HT1080 (cell line): ENCODE data around the gene USP2. TPM values are rescaled to one million over a fixed set of nuclear protein-coding genes. Genes with fewer than 3 reads are reported as not detected.

Source experiments
- DNase-seq: peaks from one replicate; pipeline ENCODE4 v3.0.0-alpha.2; 2015; ENCODE audit warnings: low read depth
- total RNA-seq: library from RNA; depleted of rRNA; stranded (reverse); fragments of >200 nt; shearing (Covaris generic); gene quantifications from 2 replicates; pipeline ENCODE4 v1.2.3, GENCODE V29; 2014

Gene USP2
- total RNA-seq, 1 experiment from 2014 or later = 1.0 TPM

DNA sequence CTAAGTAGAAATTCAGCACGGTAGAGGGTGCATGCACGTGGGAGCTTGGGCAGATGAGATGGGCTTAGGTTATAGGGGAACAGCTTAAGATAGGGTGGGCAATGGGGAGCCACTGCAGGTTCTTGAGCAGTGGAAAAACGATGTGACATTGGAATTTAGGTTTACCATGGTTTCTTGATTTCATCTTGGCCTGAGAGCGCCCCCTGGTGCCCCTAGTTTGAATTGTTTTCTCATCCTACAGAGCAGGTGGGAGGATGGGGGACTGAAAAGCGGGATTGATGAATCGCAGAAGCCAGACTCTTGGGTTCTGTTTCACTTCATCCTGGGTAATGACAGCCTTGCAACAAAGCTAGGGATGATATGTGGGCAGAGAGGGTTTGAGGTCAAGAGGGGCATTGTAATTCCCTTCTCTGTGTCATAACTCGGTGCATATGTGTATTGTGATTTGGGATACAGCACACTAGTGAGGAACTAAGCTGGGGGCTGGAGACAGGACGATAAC is 57.9 kb downstream of the USP2 start:
- DNase-seq = peak; percentile 71

DNA sequence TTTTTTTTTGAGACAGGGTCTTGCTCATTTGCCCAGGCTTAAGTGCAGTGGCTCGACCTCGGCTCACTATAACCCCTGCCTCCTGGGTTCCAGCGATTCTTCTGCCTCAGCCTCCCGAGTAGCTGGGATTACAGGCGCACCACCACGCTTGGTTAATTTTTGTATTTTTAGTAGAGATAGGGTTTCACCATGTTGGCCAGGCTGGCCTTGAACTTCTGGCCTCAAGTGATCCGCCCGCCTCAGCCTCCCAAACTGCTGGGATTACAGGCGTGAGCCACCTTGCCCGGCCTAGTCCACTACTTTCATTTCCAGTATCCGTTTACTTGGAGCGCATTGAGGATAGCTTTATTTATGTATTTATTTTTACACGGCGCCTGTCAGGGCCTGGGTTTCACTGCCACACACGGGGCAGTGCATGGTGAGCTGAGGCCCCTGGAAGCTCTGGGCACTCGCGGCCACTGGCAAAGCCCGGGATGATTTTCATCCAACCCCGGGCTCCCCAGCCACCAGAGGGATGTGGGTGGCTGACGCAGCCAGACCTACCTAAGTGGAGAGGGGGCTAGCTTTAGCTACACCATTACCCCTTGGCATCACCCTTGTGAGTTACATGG is 58.5 kb downstream of the USP2 start:
- no peak for DNase-seq

DNA sequence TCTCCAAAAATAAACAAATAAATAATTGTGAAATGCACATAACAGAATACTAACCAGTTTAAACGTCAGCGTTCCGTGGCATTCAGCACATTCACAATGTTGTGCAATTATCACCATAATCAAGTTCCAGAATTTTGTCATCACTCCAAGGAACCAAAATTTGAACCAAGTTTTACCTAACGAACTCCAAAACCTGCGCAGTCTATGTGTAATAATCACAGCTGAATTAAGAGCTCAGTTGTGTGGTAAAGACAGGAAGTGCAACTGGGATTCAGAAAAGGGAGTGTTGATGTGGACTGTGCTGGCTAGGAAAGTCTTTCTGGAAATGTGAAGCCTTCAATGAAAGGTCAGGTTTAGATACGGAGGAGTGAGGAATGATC is 59.1 kb downstream of the USP2 start:
- no peak for DNase-seq

DNA sequence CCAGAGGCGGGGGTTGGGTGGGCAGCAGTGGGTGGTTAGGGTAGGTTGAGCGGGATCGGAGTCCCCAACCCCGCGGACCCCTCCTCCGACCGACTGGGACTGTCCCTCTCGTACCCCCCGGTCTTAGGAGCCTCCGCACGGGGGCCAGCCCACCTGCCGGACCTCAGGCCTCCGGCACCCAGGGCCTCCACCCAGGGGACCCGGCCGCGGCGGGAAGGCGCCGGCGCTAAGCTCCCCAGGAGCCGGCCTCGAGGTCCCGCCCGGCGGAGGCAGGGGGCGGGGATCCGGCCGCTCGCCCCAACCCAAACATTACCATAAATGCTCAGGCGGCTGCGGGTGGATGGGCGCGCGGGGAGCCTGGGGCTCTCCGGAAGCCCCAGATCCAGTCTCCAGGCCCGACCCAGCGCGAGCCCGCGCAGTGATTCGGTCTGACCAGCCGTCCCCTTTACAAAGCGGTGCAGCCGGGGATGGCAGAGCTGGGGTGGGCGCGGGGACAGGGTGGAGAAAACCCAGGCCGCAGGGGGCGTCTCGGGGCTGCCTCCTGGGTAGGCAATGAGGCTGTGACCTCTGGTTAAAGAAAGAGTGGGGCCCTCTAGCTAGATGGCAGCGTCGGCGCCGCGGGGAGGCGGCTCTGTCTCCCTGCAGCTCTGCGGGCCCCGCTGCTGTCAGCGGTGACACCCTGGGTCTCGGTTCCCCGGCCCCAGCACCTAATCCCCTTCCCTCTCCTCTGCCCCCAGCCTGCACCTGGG is 60.5 kb downstream of the USP2 start:
- DNase-seq = peak; percentile 65

DNA sequence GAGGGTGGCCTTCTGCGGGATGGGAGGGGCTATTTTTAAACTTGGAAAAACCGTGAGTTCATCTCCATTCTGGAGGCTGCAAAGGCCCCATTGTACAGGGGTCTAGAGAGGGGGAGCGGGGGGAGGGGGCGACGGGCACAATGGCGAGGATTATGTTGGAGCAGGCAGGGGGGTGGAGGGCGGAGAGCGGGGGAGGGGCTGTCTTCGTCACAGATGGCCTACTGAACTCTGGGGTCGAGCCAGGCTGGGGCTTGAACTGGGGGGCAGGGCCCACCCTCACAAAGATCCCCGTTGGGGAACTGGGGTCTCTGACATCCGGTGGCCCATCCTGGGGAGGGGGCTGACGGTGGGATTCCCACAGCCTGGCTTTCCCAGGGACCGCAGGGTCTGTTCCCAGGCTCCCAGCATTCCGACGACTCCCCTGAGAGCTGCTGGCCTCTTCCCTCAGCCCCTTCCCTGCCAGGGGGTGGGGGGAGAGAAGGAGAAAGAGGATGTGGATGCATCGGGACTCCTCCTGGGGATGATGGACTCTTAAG is 61.2 kb downstream of the USP2 start:
- DNase-seq = no peak

DNA sequence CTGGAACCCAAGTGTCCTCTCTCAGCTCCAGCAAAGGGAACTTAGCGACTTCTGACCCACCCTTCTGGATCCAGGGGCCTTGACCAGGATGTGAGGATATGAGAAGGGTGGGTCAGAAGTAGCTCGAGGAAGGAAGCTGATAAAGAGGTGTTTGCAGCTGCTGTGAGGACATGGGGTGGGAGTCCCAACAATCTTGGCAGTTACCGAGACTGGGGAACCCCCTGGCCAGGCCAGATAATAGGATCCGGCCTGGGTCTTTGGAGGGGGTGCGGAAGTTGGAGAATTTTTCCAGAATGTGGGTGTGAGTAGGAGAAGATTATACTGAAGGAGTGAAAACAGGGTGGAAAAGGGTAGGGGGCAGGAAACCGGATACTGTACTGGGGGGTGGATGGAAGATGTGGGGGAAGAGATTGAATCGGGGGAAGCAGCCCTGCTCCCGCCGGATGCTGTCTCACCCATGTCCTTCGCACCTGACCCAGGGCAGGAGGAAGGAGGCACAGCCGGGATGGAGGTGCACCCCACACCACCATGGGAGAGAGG is 61.7 kb downstream of the USP2 start:
- DNase-seq = no peak

DNA sequence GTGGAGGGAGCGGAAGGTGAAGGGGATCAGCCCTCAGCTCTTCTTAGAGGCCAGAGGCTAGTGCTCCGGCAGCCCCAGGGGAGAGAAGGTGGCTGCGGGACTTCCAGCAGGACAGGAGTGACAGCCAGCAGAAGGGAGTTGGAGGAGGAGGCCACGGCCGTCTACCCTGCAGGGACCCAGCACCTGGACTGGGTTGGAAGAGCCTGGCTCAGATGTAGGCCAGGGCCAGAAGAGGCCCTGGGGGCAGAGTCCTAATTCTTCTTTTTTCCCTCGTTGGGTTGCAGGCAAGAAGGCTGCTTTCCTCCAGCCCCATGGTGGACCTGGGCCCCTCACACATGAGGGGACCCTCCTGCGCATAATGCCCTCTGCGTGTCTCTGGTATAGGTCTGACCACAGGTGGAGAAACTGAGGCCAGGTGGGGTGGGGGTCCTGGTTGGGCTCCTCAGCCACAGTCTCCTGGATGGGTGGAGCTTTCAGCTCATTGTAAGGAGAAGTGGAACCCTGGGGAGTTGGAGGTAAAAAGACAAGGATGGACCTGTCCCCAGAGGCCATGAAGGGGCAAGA is 62.3 kb downstream of the USP2 start:
- no peak for DNase-seq

DNA sequence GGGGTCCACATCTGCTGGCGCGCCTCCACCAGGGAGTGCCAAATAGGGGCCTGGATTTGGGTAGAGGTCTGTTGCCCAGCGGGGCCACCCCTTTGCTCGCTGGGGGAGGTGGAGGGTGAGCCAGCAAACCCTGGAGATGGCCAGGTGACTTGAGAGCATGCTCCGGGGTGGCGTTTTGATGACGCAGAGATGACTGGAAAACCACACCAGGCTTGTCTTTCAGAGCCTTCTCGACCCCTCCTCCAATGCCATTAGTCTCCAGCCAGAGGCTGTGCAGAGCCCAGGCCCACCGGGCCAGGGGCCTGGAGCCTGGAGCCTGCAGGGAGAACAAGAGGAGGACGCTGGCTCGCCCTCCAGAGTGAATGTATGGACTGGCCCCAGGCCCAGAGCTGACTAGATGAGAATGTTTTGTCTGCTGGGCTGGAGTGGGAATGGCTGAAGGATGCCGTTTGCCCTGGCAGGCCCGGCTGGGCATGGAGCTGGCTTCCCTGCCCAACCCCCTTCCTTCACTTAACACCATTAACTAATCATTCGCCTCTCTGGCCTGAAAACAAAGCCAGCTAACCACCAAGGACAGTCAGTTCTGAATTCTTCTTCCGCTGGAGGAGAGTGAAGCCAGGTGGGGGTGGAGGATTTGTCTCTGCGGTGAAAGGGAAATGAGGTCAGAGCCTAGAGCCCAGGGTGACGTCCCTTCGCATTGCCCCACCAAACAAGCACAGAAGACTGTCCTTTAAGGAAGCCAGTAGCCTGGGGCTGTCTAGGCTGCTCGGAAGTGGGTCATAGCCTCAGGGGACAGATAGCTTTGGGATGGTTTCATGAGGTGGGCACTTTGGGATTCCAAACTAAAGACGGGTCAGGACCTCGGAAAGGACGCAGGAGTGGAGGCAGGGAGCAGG is 63.0 kb downstream of the USP2 start:
- DNase-seq = peak; percentile 94

DNA sequence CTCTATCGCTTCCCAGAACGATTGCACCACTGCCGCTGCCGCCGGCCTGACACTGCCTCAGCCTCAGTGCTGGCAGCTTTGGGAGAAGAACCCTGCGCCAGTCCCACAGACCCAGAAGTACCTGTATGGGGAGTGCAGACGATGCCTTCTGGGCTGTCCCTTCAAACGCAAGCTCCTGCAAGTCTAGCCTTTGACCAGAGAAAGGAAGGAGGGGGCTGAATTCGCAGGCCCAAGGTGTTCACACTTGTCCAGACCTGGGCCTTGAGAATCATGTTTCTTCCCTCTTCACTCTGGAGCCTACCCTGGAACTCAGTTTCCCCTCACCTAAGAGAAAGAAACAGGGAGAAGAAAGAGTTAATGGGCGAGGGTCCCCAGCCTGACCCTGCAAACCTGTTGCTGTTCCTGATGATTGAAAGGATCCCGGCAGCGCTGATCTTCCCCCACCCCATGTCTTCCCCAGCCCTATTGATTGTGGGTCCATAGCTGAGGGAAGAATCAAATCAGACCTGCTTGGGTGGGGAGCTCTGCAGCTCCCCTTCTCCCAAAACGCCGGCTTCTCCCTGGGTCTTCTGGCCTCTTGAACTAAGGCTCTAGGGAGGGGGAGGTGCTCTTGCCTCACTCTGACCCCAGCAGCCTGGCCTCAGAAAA is 63.8 kb downstream of the USP2 start:
- DNase-seq = no peak

DNA sequence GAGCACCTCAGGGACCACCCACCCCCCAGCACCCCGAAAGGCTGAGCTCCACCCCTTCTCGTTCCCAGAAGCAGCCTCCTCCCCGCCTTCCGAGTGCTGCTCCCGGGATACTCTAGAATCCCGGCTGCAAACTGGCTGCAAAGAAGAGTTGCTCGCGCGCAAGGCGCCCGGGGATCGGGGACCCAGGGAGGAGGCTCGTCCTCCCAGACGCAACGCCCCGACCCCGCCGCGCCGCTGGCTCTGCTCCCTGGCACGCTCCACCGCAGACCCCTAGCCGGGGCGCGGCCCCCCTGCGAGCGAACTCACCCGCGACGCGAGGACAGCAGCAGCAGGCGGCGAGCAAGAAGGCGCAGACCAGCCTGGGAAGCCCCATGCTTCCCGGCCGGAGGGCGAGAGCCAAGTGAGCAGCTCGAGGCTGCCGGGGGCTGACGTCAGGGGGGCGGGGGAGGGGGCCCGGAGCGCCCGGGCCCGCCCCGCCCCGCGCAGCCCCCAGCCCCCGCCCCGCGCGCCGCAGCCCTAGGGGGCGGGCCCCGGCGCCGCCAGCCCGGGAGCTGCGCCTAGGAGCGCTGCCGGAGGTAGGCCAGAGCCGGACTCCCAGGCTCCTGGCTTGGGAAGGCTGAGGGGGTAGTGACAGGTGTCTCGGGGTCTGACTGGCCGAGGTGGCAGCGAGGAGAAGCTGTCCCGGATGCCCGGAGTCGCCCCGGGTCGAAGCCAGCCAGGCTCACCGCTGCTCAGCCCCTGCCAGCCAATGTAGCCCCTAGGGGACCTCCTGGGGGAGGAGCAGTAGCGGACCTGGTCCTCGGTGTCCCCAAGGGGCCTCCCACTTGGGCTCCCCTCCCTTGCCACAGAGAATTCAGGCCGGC is 64.5 kb downstream of the USP2 start, which contains the start of gene MCAM:
MCAM (minus strand) TSS at position 402 of the 863 bp plus-strand sequence; CDS start at position 373, 29 bp downstream.
- peak; percentile 24 for DNase-seq

DNA sequence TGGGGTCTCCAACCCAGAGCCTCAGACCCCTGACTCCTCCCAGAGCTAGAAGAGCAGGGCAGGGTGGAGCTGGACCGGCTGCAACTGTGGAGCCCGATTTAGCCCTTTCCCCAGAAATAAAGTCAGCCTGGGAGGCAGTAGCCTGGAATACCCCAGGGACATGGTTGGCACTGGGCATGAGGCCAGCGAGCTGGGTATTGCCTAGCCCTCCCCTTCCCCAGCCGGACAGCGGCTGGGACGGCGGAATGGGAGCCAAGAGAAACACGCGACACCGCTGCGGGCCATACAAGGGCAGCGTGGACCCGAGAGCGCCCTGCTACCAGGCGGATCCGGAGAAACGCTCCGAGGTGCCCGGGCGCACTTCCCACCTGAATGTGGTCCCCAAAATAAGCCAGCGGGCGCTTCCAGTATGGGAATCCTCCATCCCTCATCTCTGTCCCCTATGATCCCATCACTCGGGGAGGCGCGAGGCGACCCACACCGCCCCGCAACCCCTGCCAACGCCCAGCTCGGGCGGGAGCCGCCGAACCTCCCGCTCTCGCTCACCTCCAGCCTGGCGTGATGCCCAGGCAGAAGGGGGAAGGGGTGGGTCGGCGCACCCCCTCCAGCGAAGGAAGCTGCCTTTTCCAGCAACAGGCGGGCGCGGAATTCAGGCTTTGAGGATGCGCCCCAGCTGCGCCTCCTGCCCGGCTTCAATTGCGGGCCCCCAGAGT is 65.3 kb downstream of the USP2 start:
- DNase-seq = peak; percentile 45

DNA sequence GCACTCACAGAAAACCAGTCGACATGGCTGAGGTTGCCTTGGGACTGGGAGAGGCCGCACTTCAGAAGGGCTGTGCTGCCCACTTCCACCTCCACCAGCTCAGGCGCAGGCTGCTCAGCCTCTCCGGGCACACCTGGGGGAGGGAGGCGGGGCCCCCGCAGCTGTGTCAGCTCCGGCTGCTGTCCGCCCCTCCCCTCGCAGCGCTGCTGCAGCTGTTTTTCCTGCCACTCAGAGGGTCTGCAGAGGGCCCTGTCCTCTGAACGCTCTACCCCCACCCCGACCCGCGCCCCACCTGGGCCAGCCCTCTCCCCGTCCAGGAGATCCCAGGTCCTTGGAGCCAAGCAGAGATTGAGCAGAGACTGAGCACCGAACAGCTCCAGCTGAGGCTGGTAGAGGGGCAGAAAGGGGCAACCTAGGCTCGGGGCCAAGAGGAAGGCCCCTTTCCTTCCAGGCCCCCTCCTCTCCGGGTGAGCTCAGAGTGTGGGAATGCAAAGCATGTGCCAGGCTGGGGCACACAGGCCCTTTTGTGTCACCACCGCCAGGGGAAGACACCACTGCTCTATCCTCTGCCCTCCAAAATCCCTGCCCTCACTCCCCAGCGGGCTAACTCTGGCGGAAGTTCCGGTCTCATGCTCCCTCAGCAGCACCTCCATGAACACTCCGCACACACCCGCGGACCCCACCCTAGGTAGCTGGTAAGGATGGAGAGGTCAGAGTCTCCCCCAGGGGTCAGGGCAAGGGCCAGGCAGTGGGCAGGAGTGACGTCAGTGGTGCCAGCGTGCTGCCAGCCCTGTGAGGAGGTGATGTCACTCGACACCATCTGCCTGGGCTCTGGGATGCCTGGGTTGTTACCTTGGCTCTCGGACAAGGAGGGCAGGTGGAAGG is 66.1 kb downstream of the USP2 start:
- peak; percentile 73 for DNase-seq

DNA sequence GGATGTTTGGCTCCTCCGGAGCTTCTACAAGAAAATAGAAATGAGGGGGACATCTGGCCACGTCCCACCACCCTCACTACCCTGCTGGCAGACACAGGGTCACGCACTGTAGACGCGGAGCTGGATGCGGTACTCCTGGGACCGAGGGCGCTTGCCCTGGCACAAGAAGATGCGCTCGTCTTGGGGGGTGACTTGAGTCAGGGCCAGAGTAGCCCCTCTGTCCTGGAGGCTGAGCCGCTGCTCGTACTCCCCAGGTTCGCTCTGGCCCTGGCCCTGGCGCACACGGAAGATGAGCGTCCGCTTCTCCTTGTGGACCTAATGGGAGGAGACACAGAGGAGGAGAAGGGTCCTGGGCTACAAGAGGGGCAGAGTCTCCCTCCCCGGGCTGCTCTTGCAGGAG is 66.8 kb downstream of the USP2 start:
- no peak for DNase-seq

DNA sequence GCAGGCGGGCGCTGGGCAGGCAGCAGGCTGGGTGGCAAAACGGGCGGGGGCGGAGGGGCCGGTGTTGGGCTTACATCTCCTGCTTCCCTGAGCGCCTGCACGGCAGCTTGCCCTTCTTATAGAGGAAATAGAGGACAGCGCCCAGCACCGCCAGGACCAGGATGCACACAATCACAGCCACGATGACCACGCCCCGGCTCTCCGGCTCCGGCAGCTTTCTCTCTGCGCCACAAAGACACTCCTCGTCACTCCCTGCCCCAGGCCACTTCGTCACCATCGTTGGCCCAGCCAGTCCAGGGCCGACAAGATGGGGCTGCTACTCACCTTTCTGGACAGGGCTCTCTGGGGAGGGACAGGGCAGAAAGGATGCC is 70.8 kb downstream of the USP2 start:
- no peak for DNase-seq

DNA sequence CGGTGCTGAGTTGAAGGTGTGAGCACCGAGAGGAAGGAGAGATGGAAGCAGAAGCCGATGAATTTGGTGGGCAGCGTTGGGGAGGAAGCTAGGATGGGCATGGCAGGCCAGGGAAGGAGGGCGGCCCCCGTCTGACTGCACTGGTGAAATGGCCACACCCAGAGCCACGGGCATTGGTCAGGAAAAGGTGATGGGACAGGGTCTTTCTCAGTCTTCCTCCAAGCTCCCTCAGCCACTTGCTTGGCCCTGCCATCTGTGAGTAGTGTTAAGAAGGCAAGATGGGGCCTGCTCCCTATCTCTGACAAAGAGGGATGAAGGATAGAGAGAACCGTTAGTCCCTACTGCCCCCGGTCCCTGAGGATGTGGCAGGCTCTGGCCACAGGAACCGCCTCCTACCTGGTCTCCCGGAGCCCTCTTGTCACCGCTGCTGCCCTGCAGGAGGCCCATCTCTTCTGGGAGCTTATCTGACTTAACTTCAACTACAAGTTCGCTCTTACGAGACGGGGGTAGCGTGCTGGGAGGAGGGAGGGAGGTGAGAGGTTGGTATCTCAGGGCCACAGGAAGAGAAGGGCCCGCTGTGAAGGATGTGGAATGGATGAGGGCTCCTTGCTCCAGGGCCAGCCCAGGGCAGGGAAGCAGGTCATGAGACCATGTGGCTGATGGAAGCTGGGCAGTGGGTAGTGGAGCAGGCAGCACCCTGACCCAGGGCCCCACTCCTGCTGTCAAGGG is 71.4 kb downstream of the USP2 start:
- no peak for DNase-seq

DNA sequence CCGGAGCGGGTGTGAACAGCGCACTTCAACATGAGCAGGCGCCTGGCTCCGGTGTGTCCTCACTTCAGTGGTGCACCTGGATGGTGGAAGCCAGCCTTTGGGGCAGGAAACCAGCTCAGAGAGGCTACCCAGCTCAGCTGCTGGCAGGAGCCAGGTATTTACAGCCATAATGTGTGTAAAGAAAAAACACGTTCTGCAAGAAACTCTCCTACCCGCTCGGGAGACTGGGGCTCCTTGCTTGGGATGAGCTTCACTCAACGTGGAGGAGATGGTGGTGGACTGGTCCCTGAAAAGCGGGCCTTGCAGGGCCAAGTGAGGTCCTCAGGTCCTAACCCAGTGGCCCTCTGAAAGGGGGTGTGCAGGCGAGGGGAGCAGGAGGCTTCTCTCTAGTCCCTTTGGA is 72.1 kb downstream of the USP2 start:
- no peak for DNase-seq

DNA sequence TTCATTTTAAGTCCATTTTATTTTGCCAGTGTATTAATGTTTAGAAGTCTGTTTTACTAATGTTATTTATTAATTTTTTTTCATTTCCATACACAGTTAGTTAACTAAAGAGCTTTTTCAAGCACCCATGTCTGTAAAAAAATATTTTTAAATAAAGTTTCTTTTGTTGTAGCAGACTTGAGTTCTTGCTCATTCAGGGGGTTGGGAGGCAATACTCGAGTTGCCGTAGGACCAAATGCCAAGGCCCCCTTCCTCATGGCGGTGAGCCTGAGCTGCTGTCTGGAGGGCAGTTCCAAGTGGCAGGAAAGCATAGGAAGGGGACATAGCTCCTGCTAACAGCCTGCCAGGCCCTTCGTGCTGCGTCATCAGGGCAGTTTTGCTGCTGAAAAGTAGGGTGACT is 73.5 kb downstream of the USP2 start:
- DNase-seq = no peak
